Chondrocyte (in vitro differentiated cells): ENCODE results near the gene PTPN11. TPM values are rescaled to one million over a fixed set of nuclear protein-coding genes. Genes with fewer than 3 reads are reported as not detected.

Source experiments
- DNase-seq: peaks from one replicate; pipeline ENCODE4 v3.0.0; 2021; ENCODE audit warnings: mixed read lengths, low spot score
- H3K27ac Mint-ChIP-seq: one replicate; pipeline ENCODE4 v1.8.0; 2021; ENCODE audit warnings: mild to moderate bottlenecking, moderate library complexity, mixed read lengths; ENCODE audit not compliant: unreplicated experiment
- H3K27me3 Mint-ChIP-seq: 2 replicates; pipeline ENCODE4 v1.8.0; 2021; ENCODE audit warnings: low read depth, mixed read lengths
- H3K36me3 Mint-ChIP-seq: 2 replicates; pipeline ENCODE4 v1.8.0; 2021; ENCODE audit warnings: low read depth, mixed read lengths
- H3K4me1 Mint-ChIP-seq: 2 replicates; pipeline ENCODE4 v1.8.0; 2021; ENCODE audit warnings: low read depth, mild to moderate bottlenecking, mixed read lengths
- H3K4me3 Mint-ChIP-seq: one replicate; pipeline ENCODE4 v1.8.0; 2021; ENCODE audit warnings: mild to moderate bottlenecking, moderate library complexity, mixed read lengths; ENCODE audit not compliant: unreplicated experiment
- H3K9me3 Mint-ChIP-seq: 2 replicates; pipeline ENCODE4 v1.8.0; 2021; ENCODE audit warnings: low read depth, mixed read lengths
- total RNA-seq: library from RNA; stranded (reverse); gene quantifications from 3 replicates; pipeline ENCODE4 v1.2.1, GENCODE V29; 2021
- TF ChIP-seq, protein P1 (sequence below): fragments of 200-600 bp; sonication (generic); IDR thresholded peaks from 2 replicates; pipeline ENCODE4 v1.5.0; 2021; ENCODE audit warnings: antibody characterized with exemption, mild to moderate bottlenecking, moderate library complexity

PTPN11 gene
- total RNA-seq, 1 donor from 2014 or later: 141 TPM

GRCh38 chr12:112523856-112524255 is 105.1 kb downstream of the PTPN11 start:
- DNase-seq: no peak
- TF ChIP-seq, protein P1, sequence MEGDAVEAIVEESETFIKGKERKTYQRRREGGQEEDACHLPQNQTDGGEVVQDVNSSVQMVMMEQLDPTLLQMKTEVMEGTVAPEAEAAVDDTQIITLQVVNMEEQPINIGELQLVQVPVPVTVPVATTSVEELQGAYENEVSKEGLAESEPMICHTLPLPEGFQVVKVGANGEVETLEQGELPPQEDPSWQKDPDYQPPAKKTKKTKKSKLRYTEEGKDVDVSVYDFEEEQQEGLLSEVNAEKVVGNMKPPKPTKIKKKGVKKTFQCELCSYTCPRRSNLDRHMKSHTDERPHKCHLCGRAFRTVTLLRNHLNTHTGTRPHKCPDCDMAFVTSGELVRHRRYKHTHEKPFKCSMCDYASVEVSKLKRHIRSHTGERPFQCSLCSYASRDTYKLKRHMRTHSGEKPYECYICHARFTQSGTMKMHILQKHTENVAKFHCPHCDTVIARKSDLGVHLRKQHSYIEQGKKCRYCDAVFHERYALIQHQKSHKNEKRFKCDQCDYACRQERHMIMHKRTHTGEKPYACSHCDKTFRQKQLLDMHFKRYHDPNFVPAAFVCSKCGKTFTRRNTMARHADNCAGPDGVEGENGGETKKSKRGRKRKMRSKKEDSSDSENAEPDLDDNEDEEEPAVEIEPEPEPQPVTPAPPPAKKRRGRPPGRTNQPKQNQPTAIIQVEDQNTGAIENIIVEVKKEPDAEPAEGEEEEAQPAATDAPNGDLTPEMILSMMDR: no peak
- Mint-ChIP-seq H3K4me1 (peaks cover 7% of the 10 kb centered on the region), H3K27me3 (peaks cover 2% of the 10 kb centered on the region), H3K9me3 (peaks cover 6% of the 10 kb centered on the region), H3K36me3 (no peaks in the 10 kb centered on the region), H3K27ac (no peak overlapping the region), H3K4me3 (no peak overlapping the region)

- Mint-ChIP-seq H3K4me1 (peaks cover 7% of the 10 kb centered on the region), H3K36me3 (no peaks in the 10 kb centered on the region), H3K27me3 (peaks cover 2% of the 10 kb centered on the region), H3K4me3 (no peak overlapping the region), H3K27ac (no peak overlapping the region), H3K9me3 (peaks cover 6% of the 10 kb centered on the region)
- DNase-seq: no peak
- TF ChIP-seq, protein P1: no peak
These were observed 105.5 kb downstream of the PTPN11 start for GRCh38 chr12:112524269-112524668.

GRCh38 chr12:112524676-112525425 is 106.1 kb downstream of the PTPN11 start:
- Mint-ChIP-seq H3K4me3 (no peak overlapping the region), H3K27ac (no peak overlapping the region), H3K36me3 (no peaks in the 10 kb centered on the region), H3K9me3 (peaks cover 6% of the 10 kb centered on the region), H3K27me3 (peaks cover 2% of the 10 kb centered on the region), H3K4me1 (peaks cover 7% of the 10 kb centered on the region)
- no peak for DNase-seq
- TF ChIP-seq, protein P1: peak; percentile 40

GRCh38 chr12:112525426-112525809 is 106.7 kb downstream of the PTPN11 start:
- Mint-ChIP-seq H3K9me3 (peaks cover 6% of the 10 kb centered on the region), H3K36me3 (no peaks in the 10 kb centered on the region), H3K4me3 (no peak overlapping the region), H3K27me3 (peaks cover 2% of the 10 kb centered on the region), H3K27ac (no peak overlapping the region), H3K4me1 (peaks cover 7% of the 10 kb centered on the region)
- DNase-seq: no peak
- TF ChIP-seq, protein P1: no peak

- H3K9me3 Mint-ChIP-seq: peaks cover 6% of the 10 kb centered on the region
- peaks cover 7% of the 10 kb centered on the region for H3K4me1 Mint-ChIP-seq
- no peak for DNase-seq
- H3K4me3 Mint-ChIP-seq: no peak overlapping the region
- H3K27ac Mint-ChIP-seq: no peak overlapping the region
- H3K27me3 Mint-ChIP-seq: no peaks in the 10 kb centered on the region
- H3K36me3 Mint-ChIP-seq: no peaks in the 10 kb centered on the region
- TF ChIP-seq, protein P1: no peak
These were observed 108.3 kb downstream of the PTPN11 start for GRCh38 chr12:112527082-112527481.
